SKM-1 (cell line): ENCODE data around the gene DLX6.

Experiments used
- DNase-seq: peaks from one replicate; lab custom pipeline; 2025; ENCODE audit not compliant: unreplicated experiment; lab: John Stamatoyannopoulos, UW

The DLX6 gene

DNA sequence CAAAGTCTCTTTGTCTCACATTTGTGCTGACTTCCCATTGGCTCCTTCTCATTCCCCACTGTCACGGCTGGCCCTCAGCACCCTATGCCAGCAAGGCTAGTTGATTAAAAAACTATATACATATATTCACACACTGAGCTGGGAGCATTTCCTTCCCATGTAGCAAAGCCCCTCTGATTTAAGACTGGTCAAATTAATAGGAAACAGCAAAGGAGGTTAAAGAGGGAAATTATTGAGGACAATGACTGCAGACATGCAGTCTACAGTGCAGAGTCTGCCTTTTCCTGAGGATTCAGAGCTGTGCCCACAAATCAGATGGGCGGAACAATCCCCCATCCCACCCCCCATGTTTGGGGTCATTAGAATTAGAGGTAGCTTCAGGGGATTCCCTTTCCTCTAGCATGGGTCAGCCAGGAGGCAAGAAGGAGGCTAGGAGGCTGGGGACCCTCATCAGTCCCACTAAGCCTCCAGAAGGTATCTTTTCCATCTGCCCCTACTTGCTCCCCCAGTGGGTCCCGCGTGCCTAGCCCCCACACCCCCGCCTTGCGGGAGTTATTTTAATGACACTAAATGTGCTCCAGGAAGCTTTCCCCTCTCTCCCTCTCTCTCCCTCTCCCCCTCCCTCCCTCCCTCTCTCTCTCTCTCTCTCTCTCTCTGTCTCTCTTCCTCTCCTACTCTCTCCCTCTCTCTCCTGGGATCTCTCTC lies 9.8 kb upstream of the DLX6 start:
- no peak for DNase-seq

DNA sequence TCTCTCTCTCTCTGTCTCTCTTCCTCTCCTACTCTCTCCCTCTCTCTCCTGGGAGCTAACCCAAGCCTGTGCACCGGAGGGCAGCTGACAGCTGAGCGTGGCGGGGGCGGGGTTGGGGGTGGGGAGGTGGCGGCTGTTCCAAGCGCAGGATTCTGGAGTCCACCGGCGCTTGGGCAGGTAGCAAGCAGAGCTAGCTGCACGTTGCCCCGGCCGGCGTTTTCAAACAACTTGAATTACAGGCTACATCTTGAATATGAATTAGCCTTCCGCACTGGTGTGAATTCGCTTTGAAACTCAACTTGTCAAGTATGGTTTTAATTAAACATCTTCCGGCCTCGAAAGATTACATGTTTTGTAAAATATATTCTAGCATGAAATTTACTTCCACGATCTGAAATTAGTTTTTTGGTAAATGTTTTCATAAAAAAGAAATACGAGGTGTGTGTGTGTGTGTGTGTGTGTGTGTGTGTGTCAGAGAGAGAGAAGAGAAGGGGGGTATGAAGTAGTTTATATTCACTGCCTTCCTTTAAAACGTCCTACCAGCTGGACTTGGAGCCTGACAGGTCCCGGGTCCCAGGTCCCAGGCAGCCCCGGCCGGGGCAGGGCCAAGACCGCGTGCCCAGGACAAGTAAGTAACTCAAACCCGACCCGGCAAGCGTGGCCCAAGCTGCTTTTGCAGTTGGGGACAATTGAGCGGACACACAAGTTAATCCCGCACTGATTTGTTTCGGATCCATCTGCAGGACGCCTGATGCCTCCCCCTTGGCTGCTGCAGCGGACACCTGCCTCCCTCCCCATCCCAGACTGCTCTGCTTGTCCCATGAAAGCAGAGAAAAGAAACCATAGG lies 9.0 kb upstream of the DLX6 start:
- DNase-seq = no peak

DNA sequence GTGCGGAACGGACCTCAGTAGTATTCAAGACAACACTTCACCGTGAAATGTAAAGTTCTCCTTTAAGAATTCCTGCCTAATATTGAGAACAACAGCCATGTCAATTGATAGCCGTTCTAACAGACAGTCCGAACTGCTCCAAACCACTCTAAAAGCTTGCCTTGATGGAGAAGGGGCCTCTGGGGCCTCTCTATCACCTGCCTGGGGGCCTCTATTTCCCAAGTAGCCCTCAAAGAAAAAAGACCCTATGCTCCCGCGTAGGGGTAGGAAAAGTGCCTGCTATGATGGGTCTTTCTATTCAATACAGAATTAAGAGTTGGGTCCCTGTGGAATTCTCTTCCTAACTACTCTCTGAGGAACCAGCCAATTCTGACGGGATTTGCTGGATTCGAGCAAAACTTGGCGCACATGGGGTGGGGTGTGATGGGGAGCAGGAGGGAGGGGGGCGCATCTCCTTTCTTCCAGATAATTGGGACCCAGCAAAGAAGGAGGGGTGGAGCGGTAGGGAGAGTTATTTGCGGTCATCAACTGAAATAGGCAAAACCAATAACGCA lies 8.3 kb upstream of the DLX6 start:
- no peak for DNase-seq

GRCh38 chr7:96997512-96998032 lies 7.8 kb upstream of the DLX6 start:
- DNase-seq = no peak

- no peak for DNase-seq
Measured at GRCh38 chr7:96998333-96998732, 7.0 kb upstream of the DLX6 start.

GRCh38 chr7:96998744-96999143 lies 6.6 kb upstream of the DLX6 start:
- no peak for DNase-seq

GRCh38 chr7:97001221-97001620 lies 4.1 kb upstream of the DLX6 start:
- DNase-seq = no peak

DNA sequence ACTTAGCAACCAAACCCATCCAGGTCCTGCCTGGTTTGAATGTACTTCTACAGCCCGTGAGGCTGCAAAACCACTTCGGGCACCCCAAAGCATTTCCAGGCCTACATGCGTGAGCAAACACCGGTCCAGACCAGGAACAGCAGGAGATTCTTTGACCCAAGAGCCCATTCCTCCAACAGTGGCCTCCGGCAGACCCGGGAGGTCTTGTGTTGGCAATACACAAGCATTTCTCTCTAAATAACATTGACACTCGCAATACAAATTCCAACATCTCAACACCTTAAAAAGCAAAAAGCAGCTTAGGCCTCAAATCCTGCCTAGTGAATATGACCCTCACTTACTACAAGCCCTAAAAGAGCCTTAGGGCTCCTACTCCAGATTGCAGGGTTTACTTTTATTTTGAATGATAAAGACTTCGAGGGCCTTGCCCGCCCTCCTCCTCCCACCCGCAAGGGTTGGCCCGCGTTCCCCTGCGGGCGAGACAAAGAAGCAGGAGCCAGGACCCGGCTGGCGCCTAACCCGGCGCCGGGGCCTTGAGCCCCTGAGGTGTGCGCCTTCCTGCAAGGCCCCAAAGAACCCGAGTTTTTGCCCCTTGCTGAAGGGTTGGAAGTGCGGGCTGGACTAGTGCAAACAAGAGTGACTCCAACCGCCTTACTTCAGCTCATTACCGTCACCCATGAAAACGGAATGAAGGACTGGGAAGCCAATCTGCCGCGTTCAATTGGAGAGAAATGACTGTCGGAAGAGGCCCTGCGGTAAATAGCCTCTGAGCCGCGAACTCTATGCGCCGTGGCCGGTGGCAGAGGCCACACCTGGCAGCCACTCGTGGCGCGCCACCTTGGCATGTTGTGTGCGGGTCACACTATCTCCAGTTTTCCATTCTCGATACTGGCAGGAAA lies 3.4 kb upstream of the DLX6 start:
- DNase-seq = no peak

DNA sequence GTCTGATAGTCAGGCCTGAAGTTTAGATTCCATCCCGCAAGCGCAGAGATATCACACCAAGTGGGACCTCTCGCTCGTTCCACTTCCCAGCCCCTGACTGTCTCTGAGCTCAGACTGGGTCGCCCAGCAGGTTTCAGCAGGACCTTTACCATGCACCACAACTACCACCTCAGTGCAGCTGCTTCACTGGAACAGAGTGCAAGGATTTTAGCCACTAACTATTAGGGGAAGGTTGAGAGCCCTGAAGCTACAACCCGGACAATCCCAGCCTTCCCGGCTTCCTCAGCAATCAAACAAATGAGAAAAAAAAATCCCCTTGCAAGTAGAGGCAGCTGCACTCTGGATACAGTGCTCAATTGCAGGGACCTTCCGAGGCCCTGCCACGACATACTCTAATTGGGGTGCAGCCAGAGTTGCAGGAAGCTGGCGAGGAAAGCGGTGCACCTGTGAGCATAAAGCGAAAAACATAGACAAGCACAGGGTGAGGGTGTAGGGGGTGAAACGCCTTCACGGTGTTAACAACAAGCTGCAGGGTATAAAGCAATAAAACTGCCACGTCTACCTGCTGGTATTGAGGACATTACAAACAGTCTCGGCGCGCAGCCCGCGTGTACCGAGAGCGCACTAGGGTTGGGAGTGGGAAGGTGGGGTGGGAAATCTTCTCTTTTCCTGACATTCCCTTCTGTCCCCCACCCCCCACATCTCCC lies 2.6 kb upstream of the DLX6 start:
- DNase-seq = no peak

- no peak for DNase-seq
Measured at GRCh38 chr7:97003262-97004246, 1.8 kb upstream of the DLX6 start.

DNA sequence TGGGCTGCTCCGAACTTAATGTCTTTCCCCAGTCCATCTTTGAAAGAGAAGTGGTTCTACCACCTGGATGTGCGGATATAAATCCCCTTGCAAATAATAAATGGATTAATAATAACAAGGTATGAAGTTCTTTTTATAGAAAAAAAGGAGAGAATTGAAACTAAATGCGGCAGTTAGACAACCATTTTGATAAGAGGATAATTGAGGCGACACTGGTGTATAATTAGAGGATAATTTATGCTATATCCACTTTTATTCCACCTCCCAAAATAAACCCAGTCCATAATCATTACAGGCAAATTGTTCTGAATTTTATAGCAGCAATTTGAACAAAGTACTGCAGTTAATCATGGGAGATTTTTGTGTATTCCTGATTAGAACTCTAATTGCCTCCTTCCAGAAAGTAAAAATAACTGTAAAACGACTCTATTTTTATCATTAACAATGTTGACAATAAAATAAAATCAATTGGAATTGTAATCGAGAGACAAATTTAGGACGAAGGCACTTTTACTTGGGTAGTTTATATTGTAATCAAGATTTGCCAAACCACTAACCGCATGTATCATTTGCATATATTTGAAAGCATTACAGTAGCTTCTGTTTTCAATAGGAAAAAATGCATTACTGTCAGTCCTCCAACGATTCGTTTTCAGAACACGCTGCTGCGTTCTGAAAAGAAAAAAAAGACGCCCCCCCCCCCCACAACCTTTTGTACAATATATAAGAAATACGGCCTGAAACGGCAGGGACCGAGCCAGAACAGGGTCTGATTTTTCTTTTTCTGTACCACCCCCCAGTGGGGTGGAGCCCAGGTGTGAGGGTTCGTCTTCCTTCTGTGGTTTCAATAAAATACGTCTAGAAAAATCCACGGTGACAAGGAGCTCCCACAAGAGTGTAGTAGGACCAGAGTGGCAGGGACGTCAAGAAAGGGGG lies 838 bp upstream of the DLX6 start:
- no peak for DNase-seq

DNA sequence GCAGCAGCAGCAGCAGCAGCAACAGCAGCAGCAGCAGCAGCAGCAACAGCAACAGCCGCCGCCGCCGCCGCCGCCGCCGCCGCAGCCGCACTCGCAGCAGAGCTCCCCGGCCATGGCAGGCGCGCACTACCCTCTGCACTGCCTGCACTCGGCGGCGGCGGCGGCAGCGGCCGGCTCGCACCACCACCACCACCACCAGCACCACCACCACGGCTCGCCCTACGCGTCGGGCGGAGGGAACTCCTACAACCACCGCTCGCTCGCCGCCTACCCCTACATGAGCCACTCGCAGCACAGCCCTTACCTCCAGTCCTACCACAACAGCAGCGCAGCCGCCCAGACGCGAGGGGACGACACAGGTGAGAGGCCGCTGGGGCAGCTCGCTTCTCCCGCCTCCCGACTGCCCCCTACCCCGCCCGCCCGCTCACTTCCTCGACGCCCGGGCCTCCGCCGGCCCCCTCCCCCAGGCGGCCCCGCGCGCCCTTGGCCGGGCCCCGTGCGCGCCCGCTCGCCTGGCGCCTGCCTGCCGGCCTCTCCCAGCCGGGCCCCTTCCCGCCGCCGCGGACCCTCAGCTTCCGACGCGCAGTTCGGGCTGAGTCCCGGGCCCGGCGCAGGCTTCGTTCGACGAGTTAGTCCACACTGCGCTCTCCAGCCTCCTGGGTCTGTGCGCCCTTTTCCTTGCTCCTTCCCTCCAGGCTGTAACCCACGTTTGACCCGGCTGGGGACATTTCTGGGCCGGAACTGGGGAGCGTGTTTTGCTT lies 882 bp downstream of the DLX6 start:
- no peak for DNase-seq

GRCh38 chr7:97006816-97007582 lies 1.6 kb downstream of the DLX6 start:
- no peak for DNase-seq

GRCh38 chr7:97007583-97007861 lies 2.2 kb downstream of the DLX6 start:
- no peak for DNase-seq

GRCh38 chr7:97008275-97008917 lies 3.0 kb downstream of the DLX6 start:
- no peak for DNase-seq
